CD8-positive, alpha-beta memory T cell (primary cell): ENCODE results near the gene FMN1. TPM values are rescaled to one million over a fixed set of nuclear protein-coding genes. Genes with fewer than 3 reads are reported as not detected.

ENCODE experiments used
- CTCF ChIA-PET: fragments of 350-600 bp; sonication (Branson Sonifier 250); formaldehyde crosslinking; loops from one replicate; lab custom pipeline; 2021; ENCODE audit warnings: antibody characterized with exemption; lab: Charles Lee
- POLR2A ChIA-PET: fragments of 350-600 bp; sonication (Branson Sonifier 250); formaldehyde crosslinking; loops from one replicate; lab custom pipeline; 2021; ENCODE audit warnings: antibody characterized with exemption; lab: Charles Lee
- DNase-seq, 5 donors: peaks; one replicate each; pipeline versions ENCODE4 v3.0.0 to v3.0.0-alpha.2; 2020 to 2022; ENCODE audit warnings: mixed read lengths in 1 of 5
- H3K27ac ChIP-seq: one replicate; pipeline ENCODE4 v1.7.0; 2013; ENCODE audit warnings: low read depth, mild to moderate bottlenecking, low read length, moderate library complexity
- H3K27me3 ChIP-seq: 2 replicates; pipeline ENCODE4 v1.7.0; 2013; ENCODE audit warnings: low read length, mild to moderate bottlenecking; ENCODE audit not compliant: insufficient read depth, poor library complexity, severe bottlenecking
- H3K36me3 ChIP-seq: 2 replicates; pipeline ENCODE4 v1.7.0; 2013; ENCODE audit warnings: mild to moderate bottlenecking, low read length, moderate library complexity; ENCODE audit not compliant: insufficient read depth
- H3K4me1 ChIP-seq: 2 replicates; pipeline ENCODE4 v1.7.0; 2013; ENCODE audit warnings: mild to moderate bottlenecking, low read length, moderate library complexity; ENCODE audit not compliant: insufficient read depth
- H3K4me3 ChIP-seq: 2 replicates; pipeline ENCODE4 v1.7.0; 2013; ENCODE audit warnings: mild to moderate bottlenecking, low read length
- H3K9me3 ChIP-seq: 2 replicates; pipeline ENCODE4 v1.7.0; 2013; ENCODE audit warnings: mild to moderate bottlenecking, low read length
- H3K27ac Mint-ChIP-seq, 8 donors: one replicate each; pipeline ENCODE4 v1.8.0; 2020 to 2021; ENCODE audit warnings: mixed read lengths in 8 of 8, mild to moderate bottlenecking in 6 of 8, inconsistent platforms in 3 of 8, moderate library complexity in 3 of 8
- H3K27me3 Mint-ChIP-seq, 2 donors: one replicate each; pipeline ENCODE4 v1.8.0; 2020 to 2021; ENCODE audit warnings: mixed read lengths in 2 of 2, mild to moderate bottlenecking in 1 of 2, moderate library complexity in 1 of 2
- H3K36me3 Mint-ChIP-seq, 3 donors: one replicate each; pipeline ENCODE4 v1.8.0; 2020 to 2021; ENCODE audit warnings: mixed read lengths in 3 of 3, inconsistent platforms in 1 of 3, mild to moderate bottlenecking in 1 of 3
- H3K4me1 Mint-ChIP-seq, 3 donors: one replicate each; pipeline ENCODE4 v1.8.0; 2020 to 2021; ENCODE audit warnings: mixed read lengths in 3 of 3, inconsistent platforms in 1 of 3, mild to moderate bottlenecking in 1 of 3
- H3K4me3 Mint-ChIP-seq, 7 donors: one replicate each; pipeline ENCODE4 v1.8.0; 2020 to 2021; ENCODE audit warnings: mixed read lengths in 7 of 7, mild to moderate bottlenecking in 6 of 7, moderate library complexity in 4 of 7, inconsistent platforms in 2 of 7
- H3K9me3 Mint-ChIP-seq, 5 donors: one replicate each; pipeline ENCODE4 v1.8.0; 2020 to 2022; ENCODE audit warnings: mixed read lengths in 5 of 5, mild to moderate bottlenecking in 3 of 5, moderate library complexity in 2 of 5, inconsistent platforms in 1 of 5
- polyA plus RNA-seq: library from polyadenylated mRNA; unstranded; fragments of 300-500 nt; fragmentation: Illumina TruSeq; gene quantifications from one replicate; pipeline ENCODE4 v1.2.3, GENCODE V29; 2021
- total RNA-seq, 2 experiments: library from RNA; stranded (reverse); gene quantifications; one replicate each; pipeline ENCODE4 v1.2.3, GENCODE V29; 2021

The FMN1 gene
- total and polyA plus RNA-seq, 3 experiments from 2014 or later: 0.09 to 0.24 (median 0.11) TPM

GRCh38 chr15:32928876-32929275 is 265.6 kb downstream of the FMN1 start:
- CTCF ChIA-PET: no interaction called here
- Histone ChIP-seq H3K9me3 (no peaks in the 10 kb centered on the region), H3K27ac (no peak overlapping the region), H3K4me3 (no peak overlapping the region), H3K27me3 (no peaks in the 10 kb centered on the region), H3K36me3 (no peaks in the 10 kb centered on the region), H3K4me1 (no peaks in the 10 kb centered on the region)
- POLR2A ChIA-PET: no interaction called here
- peaks cover 0 to 9% (median 3%) of the 10 kb centered on the region in 5 donors for H3K9me3 Mint-ChIP-seq
- no peak overlapping the region for H3K27ac Mint-ChIP-seq
- DNase-seq: no peak
- no peaks in the 10 kb centered on the region for H3K27me3 Mint-ChIP-seq
- peaks cover 0 to 5% (median 0%) of the 10 kb centered on the region in 3 donors for H3K4me1 Mint-ChIP-seq
- H3K36me3 Mint-ChIP-seq: no peaks in the 10 kb centered on the region
- H3K4me3 Mint-ChIP-seq: no peak overlapping the region

- no peak overlapping the region for H3K27ac ChIP-seq
- H3K36me3 ChIP-seq: no peaks in the 10 kb centered on the region
- Mint-ChIP-seq H3K4me1 (peaks cover 0 to 5% (median 0%) of the 10 kb centered on the region in 3 donors), H3K4me3 (no peak overlapping the region), H3K36me3 (no peaks in the 10 kb centered on the region), H3K27me3 (no peaks in the 10 kb centered on the region), H3K27ac (no peak overlapping the region), H3K9me3 (peaks cover 0 to 7% (median 3%) of the 10 kb centered on the region in 5 donors)
- ChIA-PET POLR2A (no interaction called here), CTCF (no interaction called here)
- H3K4me3 ChIP-seq: no peak overlapping the region
- H3K9me3 ChIP-seq: no peaks in the 10 kb centered on the region
- DNase-seq: no peak
- H3K27me3 ChIP-seq: no peaks in the 10 kb centered on the region
- no peaks in the 10 kb centered on the region for H3K4me1 ChIP-seq
These were observed 267.4 kb downstream of the FMN1 start for GRCh38 chr15:32927124-32927523.

- no peaks in the 10 kb centered on the region for H3K27me3 Mint-ChIP-seq
- H3K27ac Mint-ChIP-seq: no peak overlapping the region
These were observed 271.3 kb downstream of the FMN1 start for GRCh38 chr15:32923176-32923575.

GRCh38 chr15:32922541-32922940 is 272.0 kb downstream of the FMN1 start:
- no peaks in the 10 kb centered on the region for H3K4me1 ChIP-seq
- no peaks in the 10 kb centered on the region for H3K27me3 ChIP-seq
- no peak overlapping the region for H3K27ac Mint-ChIP-seq
- H3K27ac ChIP-seq: no peak overlapping the region
- H3K4me3 ChIP-seq: no peak overlapping the region
- no peaks in the 10 kb centered on the region for H3K27me3 Mint-ChIP-seq
- no peaks in the 10 kb centered on the region for H3K36me3 Mint-ChIP-seq
- ChIA-PET CTCF (no interaction called here), POLR2A (no interaction called here)
- H3K4me3 Mint-ChIP-seq: no peak overlapping the region
- H3K9me3 Mint-ChIP-seq: no peaks in the 10 kb centered on the region
- no peaks in the 10 kb centered on the region for H3K4me1 Mint-ChIP-seq
- no peaks in the 10 kb centered on the region for H3K36me3 ChIP-seq
- DNase-seq: no peak
- no peaks in the 10 kb centered on the region for H3K9me3 ChIP-seq

More at GRCh38 chr15:32923176-32923575, 271.3 kb downstream of the FMN1 start:
- Mint-ChIP-seq H3K4me1 (no peaks in the 10 kb centered on the region), H3K9me3 (no peaks in the 10 kb centered on the region), H3K36me3 (no peaks in the 10 kb centered on the region), H3K4me3 (no peak overlapping the region)
- ChIA-PET POLR2A (no interaction called here), CTCF (no interaction called here)
- Histone ChIP-seq H3K27ac (no peak overlapping the region), H3K36me3 (no peaks in the 10 kb centered on the region), H3K9me3 (no peaks in the 10 kb centered on the region), H3K4me3 (no peak overlapping the region), H3K27me3 (no peaks in the 10 kb centered on the region), H3K4me1 (no peaks in the 10 kb centered on the region)
- DNase-seq: no peak

GRCh38 chr15:32919749-32920414 is 274.6 kb downstream of the FMN1 start:
- Mint-ChIP-seq H3K4me3 (no peak overlapping the region), H3K27ac (no peak overlapping the region), H3K9me3 (no peaks in the 10 kb centered on the region), H3K4me1 (no peaks in the 10 kb centered on the region), H3K36me3 (no peaks in the 10 kb centered on the region), H3K27me3 (no peaks in the 10 kb centered on the region)
- POLR2A ChIA-PET: no interaction called here
- no peaks in the 10 kb centered on the region for H3K36me3 ChIP-seq
- CTCF ChIA-PET: no interaction called here
- H3K9me3 ChIP-seq: no peaks in the 10 kb centered on the region
- DNase-seq: no peak
- H3K27ac ChIP-seq: no peak overlapping the region
- no peaks in the 10 kb centered on the region for H3K27me3 ChIP-seq
- no peaks in the 10 kb centered on the region for H3K4me1 ChIP-seq
- no peak overlapping the region for H3K4me3 ChIP-seq

GRCh38 chr15:32918547-32918946 is 276.0 kb downstream of the FMN1 start:
- ChIA-PET CTCF (no interaction called here), POLR2A (no interaction called here)
- no peaks in the 10 kb centered on the region for H3K36me3 ChIP-seq
- DNase-seq: no peak
- Mint-ChIP-seq H3K27ac (no peak overlapping the region), H3K4me3 (no peak overlapping the region), H3K9me3 (peaks cover 0 to 2% (median 0%) of the 10 kb centered on the region in 5 donors), H3K4me1 (no peaks in the 10 kb centered on the region), H3K36me3 (no peaks in the 10 kb centered on the region), H3K27me3 (no peaks in the 10 kb centered on the region)
- no peaks in the 10 kb centered on the region for H3K9me3 ChIP-seq
- H3K27ac ChIP-seq: no peak overlapping the region
- H3K4me1 ChIP-seq: no peaks in the 10 kb centered on the region
- no peaks in the 10 kb centered on the region for H3K27me3 ChIP-seq
- no peak overlapping the region for H3K4me3 ChIP-seq

GRCh38 chr15:32910839-32911238 is 283.7 kb downstream of the FMN1 start:
- no peaks in the 10 kb centered on the region for H3K4me1 ChIP-seq
- H3K4me1 Mint-ChIP-seq: no peaks in the 10 kb centered on the region
- H3K9me3 Mint-ChIP-seq: peaks cover 0 to 2% (median 0%) of the 10 kb centered on the region in 5 donors
- ChIA-PET CTCF (no interaction called here), POLR2A (no interaction called here)
- no peaks in the 10 kb centered on the region for H3K36me3 Mint-ChIP-seq
- H3K27me3 ChIP-seq: no peaks in the 10 kb centered on the region
- no peak overlapping the region for H3K4me3 ChIP-seq
- H3K27me3 Mint-ChIP-seq: peaks cover 0 to 4% of the 10 kb centered on the region in 2 donors
- H3K9me3 ChIP-seq: no peaks in the 10 kb centered on the region
- H3K27ac Mint-ChIP-seq: no peak overlapping the region
- no peak for DNase-seq
- H3K27ac ChIP-seq: no peak overlapping the region
- no peaks in the 10 kb centered on the region for H3K36me3 ChIP-seq
- no peak overlapping the region for H3K4me3 Mint-ChIP-seq

- Mint-ChIP-seq H3K27me3 (peaks cover 0 to 4% of the 10 kb centered on the region in 2 donors), H3K4me3 (no peak overlapping the region), H3K36me3 (no peaks in the 10 kb centered on the region), H3K27ac (no peak overlapping the region), H3K4me1 (no peaks in the 10 kb centered on the region), H3K9me3 (peaks cover 0 to 2% (median 0%) of the 10 kb centered on the region in 5 donors)
- Histone ChIP-seq H3K27me3 (no peaks in the 10 kb centered on the region), H3K4me1 (no peaks in the 10 kb centered on the region), H3K36me3 (no peaks in the 10 kb centered on the region), H3K4me3 (no peak overlapping the region), H3K9me3 (no peaks in the 10 kb centered on the region), H3K27ac (no peak overlapping the region)
- POLR2A ChIA-PET: no interaction called here
- CTCF ChIA-PET: no interaction called here
- no peak for DNase-seq
These were observed 285.1 kb downstream of the FMN1 start for GRCh38 chr15:32909431-32909830.
